Fibroblast of lung (primary cell): ENCODE results near the gene TAB2. TPM values are rescaled to one million over a fixed set of nuclear protein-coding genes. Genes with fewer than 3 reads are reported as not detected.

ENCODE experiments used
- DNase-seq, 2 donors: peaks; one replicate each; pipeline versions ENCODE4 v3.0.0 to v3.0.0-alpha.2; 2010; ENCODE audit warnings: low read depth in 2 of 2
- H2AFZ ChIP-seq: 2 replicates; pipeline ENCODE4 v1.5.1; 2012; ENCODE audit warnings: low read length, control low read depth, inconsistent platforms
- H3K27ac ChIP-seq: 2 replicates; pipeline ENCODE4 v1.5.1; 2011; ENCODE audit warnings: low read length, control low read depth; ENCODE audit not compliant: insufficient read depth
- H3K27me3 ChIP-seq: 2 replicates; pipeline ENCODE4 v1.5.1; 2011; ENCODE audit warnings: mild to moderate bottlenecking, low read length; ENCODE audit not compliant: control insufficient read depth, insufficient read depth
- H3K36me3 ChIP-seq: 2 replicates; pipeline ENCODE4 v1.5.1; 2011; ENCODE audit warnings: low read length; ENCODE audit not compliant: control insufficient read depth, insufficient read depth
- H3K4me1 ChIP-seq: 2 replicates; pipeline ENCODE4 v1.5.1; 2011; ENCODE audit warnings: low read length; ENCODE audit not compliant: control insufficient read depth, insufficient read depth; ENCODE audit errors: extremely low read depth
- H3K4me2 ChIP-seq: 2 replicates; pipeline ENCODE4 v1.5.1; 2011; ENCODE audit warnings: low read length, control low read depth; ENCODE audit not compliant: insufficient read depth; ENCODE audit errors: extremely low read depth
- H3K4me3 ChIP-seq, 4 experiments: fragments of 200-600 bp in 1 of 4; sonication (generic) in 1 of 4; replicated peaks in 1 of 4; 2 replicates each; pipeline ENCODE4 v1.5.1; 2011 to 2016; ENCODE audit warnings: low read length in 4 of 4, low read depth in 3 of 4, mild to moderate bottlenecking in 3 of 4, control low read depth in 2 of 4, inconsistent platforms in 1 of 4, mixed read lengths in 1 of 4; ENCODE audit not compliant: insufficient read depth in 1 of 4; ENCODE audit errors: control extremely low read depth in 1 of 4
- H3K79me2 ChIP-seq: 2 replicates; pipeline ENCODE4 v1.5.1; 2012; ENCODE audit warnings: mild to moderate bottlenecking, low read length, inconsistent platforms; ENCODE audit not compliant: control insufficient read depth, insufficient read depth
- H3K9ac ChIP-seq: 2 replicates; pipeline ENCODE4 v1.5.1; 2011; ENCODE audit warnings: mild to moderate bottlenecking, low read length, control low read depth; ENCODE audit not compliant: insufficient read depth
- H3K9me3 ChIP-seq: 2 replicates; pipeline ENCODE4 v1.5.1; 2012; ENCODE audit warnings: low read depth, low read length; ENCODE audit not compliant: control insufficient read depth, insufficient read depth
- H4K20me1 ChIP-seq: 2 replicates; pipeline ENCODE4 v1.5.1; 2011; ENCODE audit warnings: low read length; ENCODE audit not compliant: control insufficient read depth, insufficient read depth; ENCODE audit errors: extremely low read depth
- CTCF ChIP-seq, 2 donors: IDR thresholded peaks in 1 of 2; conservative IDR thresholded peaks in 1 of 2; 1 replicate in 1 of 2; 2 replicates in 1 of 2; pipeline ENCODE4 v1.5.1; 2011 to 2012; ENCODE audit warnings: low read length in 2 of 2, control low read depth in 1 of 2, inconsistent platforms in 1 of 2, low read depth in 1 of 2, mild to moderate bottlenecking in 1 of 2
- EZH2 ChIP-seq: IDR thresholded peaks from 2 replicates; pipeline ENCODE4 v1.5.1; 2012; ENCODE audit warnings: low read length, control low read depth, mild to moderate bottlenecking; ENCODE audit errors: missing control alignments
- polyA plus RNA-seq, 2 donors: library from polyadenylated mRNA; depleted of rRNA in 1 of 2; stranded (reverse) in 1 of 2; unstranded in 1 of 2; fragments of >200 nt; gene quantifications; 2 replicates each; pipeline ENCODE4 v1.2.1, GENCODE V29; 2011 to 2012; ENCODE audit warnings: missing spikeins in 1 of 2
- total RNA-seq: library from RNA; depleted of rRNA; stranded (reverse); fragments of >200 nt; gene quantifications from 2 replicates; pipeline ENCODE4 v1.2.1, GENCODE V29; 2014

The TAB2 gene
- total and polyA plus RNA-seq, 2 donors (not counting 1 experiment from before 2014, with no cell fraction given) = 27.2 to 49.7 TPM

- Histone ChIP-seq H2AFZ (no peak overlapping the region), H3K4me3 (no peak overlapping the region), H3K4me1 (no peaks in the 10 kb centered on the region), H4K20me1 (no peaks in the 10 kb centered on the region), H3K36me3 (no peaks in the 10 kb centered on the region), H3K4me2 (no peak overlapping the region), H3K9ac (no peak overlapping the region), H3K27me3 (no peaks in the 10 kb centered on the region), H3K27ac (no peak overlapping the region), H3K9me3 (no peaks in the 10 kb centered on the region), H3K79me2 (peaks cover 55% of the 10 kb centered on the region)
- no peak for TF ChIP-seq CTCF (conservative IDR thresholded peaks at IDR 0.05 in 1 of 2, IDR thresholded peaks at IDR 0.05 in 1 of 2; ENCODE audit: low read depth in 1 of 2, low read length in 2 of 2)
- no peak for TF ChIP-seq EZH2
- DNase-seq = no peak
These were observed 45.6 kb downstream of the TAB2 start for GRCh38 chr6:149363154-149363553.

GRCh38 chr6:149364557-149364956, 47.0 kb downstream of the TAB2 start:
- H3K9ac ChIP-seq = no peak overlapping the region
- no peaks in the 10 kb centered on the region for H4K20me1 ChIP-seq
- H3K4me2 ChIP-seq = no peak overlapping the region

GRCh38 chr6:149365197-149365596, 47.7 kb downstream of the TAB2 start:
- Histone ChIP-seq H3K4me2 (no peak overlapping the region), H3K4me1 (no peaks in the 10 kb centered on the region), H2AFZ (no peak overlapping the region), H3K4me3 (no peak overlapping the region), H3K9ac (no peak overlapping the region), H3K9me3 (no peaks in the 10 kb centered on the region), H4K20me1 (no peaks in the 10 kb centered on the region), H3K79me2 (peaks cover 55% of the 10 kb centered on the region), H3K27me3 (no peaks in the 10 kb centered on the region), H3K36me3 (no peaks in the 10 kb centered on the region), H3K27ac (no peak overlapping the region)
- no peak for DNase-seq
- TF ChIP-seq CTCF (conservative IDR thresholded peaks at IDR 0.05 in 1 of 2, IDR thresholded peaks at IDR 0.05 in 1 of 2; ENCODE audit: low read depth in 1 of 2, low read length in 2 of 2) (no peak), EZH2 (no peak)

More at GRCh38 chr6:149364557-149364956, 47.0 kb downstream of the TAB2 start:
- Histone ChIP-seq H3K27ac (no peak overlapping the region), H3K36me3 (no peaks in the 10 kb centered on the region), H3K4me1 (no peaks in the 10 kb centered on the region), H3K4me3 (no peak overlapping the region), H2AFZ (no peak overlapping the region), H3K9me3 (no peaks in the 10 kb centered on the region), H3K27me3 (no peaks in the 10 kb centered on the region), H3K79me2 (peaks cover 55% of the 10 kb centered on the region)
- peak in 1 of 2 donors; percentile 53 for DNase-seq
- TF ChIP-seq EZH2 (no peak), CTCF (conservative IDR thresholded peaks at IDR 0.05 in 1 of 2, IDR thresholded peaks at IDR 0.05 in 1 of 2; ENCODE audit: low read depth in 1 of 2, low read length in 2 of 2) (no peak)
